ENCODE results near the gene NRM.
A peak's percentile ranks its signal among the peaks of the same experiment; 100 is the strongest.

Gene NRM, protein sequence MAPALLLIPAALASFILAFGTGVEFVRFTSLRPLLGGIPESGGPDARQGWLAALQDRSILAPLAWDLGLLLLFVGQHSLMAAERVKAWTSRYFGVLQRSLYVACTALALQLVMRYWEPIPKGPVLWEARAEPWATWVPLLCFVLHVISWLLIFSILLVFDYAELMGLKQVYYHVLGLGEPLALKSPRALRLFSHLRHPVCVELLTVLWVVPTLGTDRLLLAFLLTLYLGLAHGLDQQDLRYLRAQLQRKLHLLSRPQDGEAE

DNA sequence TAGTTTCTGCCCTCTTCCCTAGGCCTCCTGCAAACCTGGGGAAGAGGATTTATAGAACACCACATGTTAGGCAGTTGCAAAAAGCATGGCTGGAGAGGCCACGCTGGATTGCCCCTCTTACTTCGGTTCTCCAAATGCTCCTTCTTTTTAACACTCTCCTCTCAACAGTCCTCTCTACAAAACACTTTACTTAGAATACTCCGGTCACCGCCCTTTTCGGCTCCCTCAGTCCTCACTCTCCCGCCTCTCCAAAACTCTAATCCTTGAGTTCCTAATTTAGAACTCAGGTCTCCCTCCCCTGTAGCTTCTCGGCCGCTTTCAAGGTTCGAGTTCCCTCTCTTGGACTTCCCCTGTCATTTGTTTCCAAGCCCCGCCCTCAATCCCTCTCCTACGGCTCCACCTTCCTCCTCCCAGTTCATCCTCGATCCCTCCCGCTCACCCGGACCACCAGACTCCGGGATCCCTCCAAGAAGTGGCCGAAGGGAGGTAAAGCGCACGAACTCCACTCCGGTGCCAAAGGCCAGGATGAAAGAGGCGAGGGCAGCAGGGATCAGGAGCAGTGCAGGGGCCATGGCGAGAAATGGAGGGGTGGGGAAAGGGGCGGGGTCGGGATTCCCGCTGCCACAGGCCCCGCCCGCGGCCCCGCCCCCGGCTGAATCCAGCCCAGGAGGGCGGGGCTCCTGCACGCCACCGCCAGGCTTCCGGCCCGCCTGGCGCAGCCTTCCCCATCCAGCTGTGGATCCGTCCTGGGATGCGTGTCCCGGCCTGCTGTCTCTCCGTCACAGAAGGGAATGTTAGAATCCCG lies at the start of gene NRM:
TSS of gene NRM (minus strand) at position 582 of the 805 bp plus-strand sequence. CDS start at position 572, 10 bp downstream.
- Histone ChIP-seq H4K20me1 (peaks cover 2 to 8% (median 3%) of the 10 kb centered on the region in 11 experiments; a peak in 12 of 22 replicates), H3K4me1 (peaks cover 35 to 48% (median 39%) of the 10 kb centered on the region in 10 experiments), H3K4me2 (peak within 1 kb of the TSS; percentile 97 to 100 (median 99)), H3K27me3 (no peaks in the 10 kb centered on the region), H3K36me3 (peaks cover 0 to 3% (median 1%) of the 10 kb centered on the region in 11 experiments; a peak in 14 of 22 replicates), H3K27ac (peak within 1 kb of the TSS; percentile 91 to 100 (median 99); a peak in 21 of 22 replicates), H3K4me3 (peak within 1 kb of the TSS; percentile 83 to 100 (median 96)), H3K9me3 (replicated peaks in 1 of 11) (no peaks in the 10 kb centered on the region), H3K9ac (peak within 1 kb of the TSS; percentile 91 to 100 (median 99))
- TF ChIP-seq Cebpa-rat (IDR thresholded peaks at IDR 0.05), result no peak

DNA sequence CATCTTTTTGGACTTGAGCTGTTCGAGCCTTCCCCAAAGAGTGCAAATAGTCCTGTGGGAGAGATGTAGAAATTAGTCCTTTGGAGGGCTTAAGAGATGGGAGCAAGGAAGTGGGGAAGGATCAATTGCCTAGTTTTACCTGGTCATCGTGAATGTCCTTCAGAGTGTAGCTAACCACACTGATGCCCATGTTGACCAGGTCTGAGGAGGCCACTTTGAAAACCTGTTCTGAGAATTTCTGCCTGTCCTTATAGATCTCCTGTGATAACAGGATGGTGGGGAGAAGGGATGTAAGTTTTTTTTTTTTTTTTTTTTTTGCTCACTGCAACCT lies 49.7 kb upstream of the NRM start:
- peak overlapping the region in 4 of 10 experiments; percentile 15 to 99 (median 55); a peak in 6 of 20 replicates for H3K4me3 ChIP-seq
- H3K9me3 ChIP-seq (replicated peaks in 1 of 11), result peaks cover 0 to 7% (median 0%) of the 10 kb centered on the region in 11 experiments; a peak in 5 of 22 replicates
- no peaks in the 10 kb centered on the region for H3K27me3 ChIP-seq
- peaks cover 62 to 76% (median 74%) of the 10 kb centered on the region in 10 experiments for H3K4me1 ChIP-seq
- peaks cover 31 to 76% (median 60%) of the 10 kb centered on the region in 11 experiments; a peak in 21 of 22 replicates for H4K20me1 ChIP-seq
- peak overlapping the region; percentile 44 to 100 (median 99); a peak in 16 of 22 replicates for H3K9ac ChIP-seq
- H3K4me2 ChIP-seq, result peak overlapping the region; percentile 90 to 99 (median 95); a peak in 21 of 22 replicates
- peak overlapping the region in 10 of 11 experiments; percentile 10 to 99 (median 98); a peak in 13 of 22 replicates for H3K27ac ChIP-seq
- TF ChIP-seq Cebpa-rat (IDR thresholded peaks at IDR 0.05), result no peak
- H3K36me3 ChIP-seq, result peaks cover 57 to 76% (median 68%) of the 10 kb centered on the region in 11 experiments

DNA sequence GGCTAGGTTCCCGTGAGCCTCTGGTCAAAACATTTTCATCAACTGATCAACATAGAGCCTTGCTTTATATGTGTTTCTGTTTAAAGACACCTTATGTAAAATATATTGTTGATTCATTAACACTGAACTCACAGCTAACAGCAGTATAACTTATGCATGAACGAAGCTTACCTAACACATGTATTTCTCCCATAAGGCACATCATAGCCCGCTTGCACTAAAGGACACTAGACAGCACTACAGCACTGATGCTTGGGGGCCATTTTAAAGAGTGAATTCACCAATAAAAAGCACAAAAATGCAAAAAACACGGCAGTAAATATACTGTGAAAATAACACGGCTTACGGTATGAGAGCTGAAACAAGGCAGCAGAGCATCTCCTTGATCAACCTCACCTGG lies 47.7 kb upstream of the NRM start:
- Histone ChIP-seq H3K27ac (no peak overlapping the region), H3K4me2 (peak overlapping the region in 9 of 11 experiments; percentile 37 to 99 (median 94); a peak in 17 of 22 replicates), H3K4me3 (peak overlapping the region in 2 of 10 experiments; percentile 9 to 47; a peak in 2 of 20 replicates), H3K9me3 (replicated peaks in 1 of 11) (peaks cover 0 to 2% (median 0%) of the 10 kb centered on the region in 11 experiments; a peak in 5 of 22 replicates), H3K4me1 (peaks cover 52 to 84% (median 67%) of the 10 kb centered on the region in 10 experiments), H4K20me1 (peaks cover 24 to 83% (median 58%) of the 10 kb centered on the region in 11 experiments; a peak in 21 of 22 replicates), H3K36me3 (peaks cover 75 to 90% (median 84%) of the 10 kb centered on the region in 11 experiments), H3K9ac (peak overlapping the region in 4 of 11 experiments; percentile 1 to 99 (median 6); a peak in 2 of 22 replicates), H3K27me3 (no peaks in the 10 kb centered on the region)
- no peak for TF ChIP-seq Cebpa-rat (IDR thresholded peaks at IDR 0.05)

DNA sequence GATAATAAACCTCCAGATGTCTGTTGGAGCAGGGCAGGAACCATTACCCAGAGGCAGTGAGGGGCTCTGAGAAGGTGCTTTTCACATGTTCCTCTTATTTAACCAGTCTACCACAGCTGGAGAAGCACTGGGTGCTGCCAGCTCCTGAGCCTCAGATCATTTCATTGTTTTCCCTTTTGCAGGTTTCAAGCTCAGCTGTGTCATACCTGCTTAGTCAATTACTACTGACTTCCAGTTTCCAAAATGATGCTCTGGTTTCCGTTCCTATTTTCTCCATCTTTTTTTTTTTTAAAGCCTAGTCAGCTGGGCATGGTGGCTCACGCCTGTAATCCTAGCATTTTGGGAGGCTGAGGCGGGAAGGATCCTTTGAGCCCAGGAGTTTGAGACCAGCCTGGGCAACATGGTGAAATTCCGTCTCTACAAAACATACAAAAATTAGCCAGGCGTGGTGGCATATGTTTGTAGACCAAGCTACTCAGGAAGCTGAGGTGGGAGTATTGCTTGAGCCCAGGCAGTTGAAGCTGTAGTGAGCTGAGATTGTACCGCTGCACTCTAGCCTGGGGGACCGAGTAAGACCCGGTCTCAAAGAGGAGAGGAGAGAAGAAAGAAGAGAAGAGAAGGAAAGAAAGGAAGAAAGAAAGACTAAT lies 45.0 kb upstream of the NRM start:
- H4K20me1 ChIP-seq, result peaks cover 31 to 94% (median 70%) of the 10 kb centered on the region in 11 experiments; a peak in 20 of 22 replicates
- H3K4me1 ChIP-seq, result peaks cover 55 to 99% (median 73%) of the 10 kb centered on the region in 10 experiments
- H3K36me3 ChIP-seq, result peaks cover 91 to 100% (median 97%) of the 10 kb centered on the region in 11 experiments
- peak overlapping the region in 6 of 11 experiments; percentile 7 to 50 (median 22); a peak in 5 of 22 replicates for H3K9ac ChIP-seq
- H3K4me2 ChIP-seq, result peak overlapping the region; percentile 3 to 99 (median 66); a peak in 18 of 22 replicates
- no peaks in the 10 kb centered on the region for H3K9me3 ChIP-seq (replicated peaks in 1 of 11)
- no peak overlapping the region for H3K4me3 ChIP-seq
- H3K27me3 ChIP-seq, result no peaks in the 10 kb centered on the region
- no peak for TF ChIP-seq Cebpa-rat (IDR thresholded peaks at IDR 0.05)
- peak overlapping the region in 7 of 11 experiments; percentile 3 to 51 (median 31); a peak in 13 of 22 replicates for H3K27ac ChIP-seq

DNA sequence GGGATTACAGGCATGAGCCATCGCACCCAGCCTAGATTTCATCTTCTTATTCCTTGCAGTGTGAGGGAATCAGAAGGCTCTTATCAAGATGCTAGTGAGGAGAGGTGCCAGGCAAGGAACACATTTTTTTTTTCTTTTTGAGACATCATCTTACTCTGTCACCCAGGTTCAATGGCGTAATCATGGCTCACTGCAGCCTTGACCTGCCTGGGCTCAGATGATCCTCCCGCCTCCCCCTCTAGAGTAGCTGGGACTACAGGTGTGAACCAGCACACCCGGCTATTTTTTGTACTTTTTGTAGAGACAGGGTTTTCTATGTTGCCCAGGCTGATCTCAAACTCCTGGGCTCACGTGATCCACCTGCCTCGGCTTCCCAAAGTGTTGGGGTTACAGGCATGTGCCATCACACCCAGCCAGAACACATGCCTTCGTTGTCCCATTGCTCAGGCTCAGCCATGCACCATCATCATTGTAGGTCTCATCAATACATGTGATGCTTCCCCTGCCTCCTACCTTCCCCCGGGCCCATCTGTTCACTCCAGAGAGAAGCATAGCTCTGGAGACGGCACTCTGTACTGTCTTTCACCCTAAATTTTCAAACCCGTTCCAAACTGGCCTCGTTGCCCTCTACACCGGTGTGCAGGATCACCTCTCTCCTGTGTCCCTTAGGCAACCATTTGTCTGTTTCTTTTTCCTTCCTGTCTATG lies 41.6 kb upstream of the NRM start:
- Histone ChIP-seq H3K36me3 (peaks cover 94 to 100% (median 98%) of the 10 kb centered on the region in 11 experiments), H3K9me3 (replicated peaks in 1 of 11) (no peaks in the 10 kb centered on the region), H3K27ac (no peak overlapping the region), H3K9ac (peak overlapping the region in 4 of 11 experiments; percentile 4 to 20 (median 10); a peak in 3 of 22 replicates), H3K4me3 (no peak overlapping the region), H3K27me3 (no peaks in the 10 kb centered on the region), H4K20me1 (peaks cover 48 to 97% (median 83%) of the 10 kb centered on the region in 11 experiments; a peak in 21 of 22 replicates), H3K4me1 (peaks cover 41 to 98% (median 51%) of the 10 kb centered on the region in 10 experiments), H3K4me2 (peak overlapping the region in 6 of 11 experiments; percentile 15 to 87 (median 70); a peak in 6 of 22 replicates)
- no peak for TF ChIP-seq Cebpa-rat (IDR thresholded peaks at IDR 0.05)

DNA sequence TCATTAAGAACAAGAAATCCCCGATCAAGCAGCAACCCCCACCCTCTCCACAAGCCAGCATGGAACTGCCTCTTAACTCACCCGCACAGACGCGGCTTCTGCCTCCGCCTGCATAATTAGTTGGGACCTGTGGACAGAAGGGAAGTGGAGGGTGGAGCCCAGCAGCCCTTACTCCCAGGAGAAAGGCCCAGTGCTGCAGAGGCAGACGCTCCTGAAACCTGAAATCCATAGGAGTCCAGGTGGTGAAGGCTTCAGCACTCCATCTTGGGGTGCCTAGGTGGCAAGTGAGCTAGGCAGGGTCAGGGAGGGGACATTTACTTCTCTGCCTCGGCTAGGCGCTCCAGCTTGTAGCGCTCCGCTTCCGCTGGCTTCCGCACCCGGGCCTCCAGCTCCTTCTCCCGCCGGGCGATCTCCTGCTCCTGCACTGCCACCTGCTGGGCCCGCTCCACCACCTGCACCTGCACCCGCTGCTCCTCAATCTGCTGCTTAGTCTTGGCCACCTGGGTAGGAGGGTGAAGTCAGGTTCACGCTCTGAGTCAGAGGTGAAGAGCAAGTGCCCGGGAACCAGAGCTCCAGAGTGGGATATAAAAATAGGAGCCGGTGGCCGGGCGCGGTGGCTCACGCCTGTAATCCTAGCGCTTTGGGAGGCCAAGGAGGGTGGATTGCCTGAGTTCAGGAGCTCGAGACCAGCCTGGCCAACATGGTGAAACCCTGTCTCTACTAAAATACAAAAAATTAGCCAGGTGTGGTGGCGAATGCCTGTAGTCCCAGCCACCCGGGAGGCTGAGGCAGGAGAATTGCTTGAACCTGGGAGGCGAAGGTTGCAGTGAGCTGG lies 40.0 kb upstream of the NRM start:
- Histone ChIP-seq H3K4me2 (peak overlapping the region; percentile 56 to 90 (median 74)), H3K27ac (peak overlapping the region in 7 of 11 experiments; percentile 8 to 55 (median 40); a peak in 11 of 22 replicates), H3K4me3 (peak overlapping the region in 5 of 10 experiments; percentile 18 to 43 (median 35); a peak in 8 of 20 replicates), H3K27me3 (no peaks in the 10 kb centered on the region), H4K20me1 (peaks cover 55 to 97% (median 86%) of the 10 kb centered on the region in 11 experiments), H3K4me1 (peaks cover 28 to 96% (median 39%) of the 10 kb centered on the region in 10 experiments), H3K36me3 (peaks cover 93 to 99% (median 98%) of the 10 kb centered on the region in 11 experiments), H3K9me3 (replicated peaks in 1 of 11) (no peaks in the 10 kb centered on the region), H3K9ac (peak overlapping the region in 10 of 11 experiments; percentile 14 to 71 (median 48); a peak in 19 of 22 replicates)
- no peak for TF ChIP-seq Cebpa-rat (IDR thresholded peaks at IDR 0.05)
